ENCODE results near the gene ACSL3. TPM values are rescaled to one million over a fixed set of nuclear protein-coding genes. Genes with fewer than 3 reads are reported as not detected.

Gene ACSL3
- 88.4 to 115 TPM (median 107 TPM) in 3 replicates for total RNA-seq
- long read RNA-seq, full-length matches to known transcripts: 239 of 276 reads
- long read RNA-seq, partial matches to known transcripts: 11 of 276 reads
- long read RNA-seq, other reads (novel, unspliced or antisense): 26 of 276 reads

GRCh38 chr2:222860740-222861410, at the start of gene ACSL3:
Gene ACSL3, plus strand, starts transcription at chr2:222861036. Its CDS starts 47,737 bp downstream, at chr2:222908773.
- no peaks in the 10 kb centered on the region for H3K9me3 Mint-ChIP-seq (ENCODE audit: low read depth)
- peak within 1 kb of the TSS; percentile 72 for H3K27ac Mint-ChIP-seq (ENCODE audit: unreplicated experiment)
- H3K36me3 Mint-ChIP-seq (ENCODE audit: low read depth): no peaks in the 10 kb centered on the region
- H3K4me3 Mint-ChIP-seq (ENCODE audit: unreplicated experiment): peak within 1 kb of the TSS; percentile 68
- H3K27me3 Mint-ChIP-seq (ENCODE audit: low read depth): no peaks in the 10 kb centered on the region
- TF ChIP-seq CTCF (IDR thresholded peaks at IDR 0.05): peak; percentile 47
- peaks cover 8% of the 10 kb centered on the region for H3K4me1 Mint-ChIP-seq (ENCODE audit: low read depth)
- DNase-seq (ENCODE audit: low spot score): peak; percentile 98

DNA sequence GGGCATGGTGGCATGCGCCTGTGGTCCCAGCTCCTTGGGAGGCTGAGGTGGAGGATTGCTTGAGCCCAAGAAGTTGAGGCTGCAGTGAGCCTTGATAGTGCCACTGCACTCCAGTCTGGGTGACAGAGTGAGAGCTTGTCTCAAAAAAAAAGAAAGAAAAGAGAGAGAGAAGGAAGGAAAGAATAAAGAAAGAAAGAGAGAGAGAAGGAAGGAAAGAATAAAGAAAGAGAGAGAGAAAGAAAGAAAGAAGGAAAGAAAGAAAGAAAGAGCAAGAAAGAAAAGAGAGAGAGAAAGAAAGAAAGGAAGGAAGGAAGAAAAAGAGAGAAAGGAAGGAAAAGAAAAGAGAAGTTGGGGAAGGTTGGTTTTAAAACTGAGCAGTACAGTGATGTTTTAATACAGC, 49.0 kb upstream of the ACSL3 start:
- Mint-ChIP-seq H3K4me3 (ENCODE audit: unreplicated experiment) (no peak overlapping the region), H3K9me3 (ENCODE audit: low read depth) (no peaks in the 10 kb centered on the region), H3K36me3 (ENCODE audit: low read depth) (no peaks in the 10 kb centered on the region), H3K27me3 (ENCODE audit: low read depth) (no peaks in the 10 kb centered on the region), H3K27ac (ENCODE audit: unreplicated experiment) (no peak overlapping the region), H3K4me1 (ENCODE audit: low read depth) (no peaks in the 10 kb centered on the region)
- no peak for TF ChIP-seq CTCF (IDR thresholded peaks at IDR 0.05)
- no peak for DNase-seq (ENCODE audit: low spot score)

DNA sequence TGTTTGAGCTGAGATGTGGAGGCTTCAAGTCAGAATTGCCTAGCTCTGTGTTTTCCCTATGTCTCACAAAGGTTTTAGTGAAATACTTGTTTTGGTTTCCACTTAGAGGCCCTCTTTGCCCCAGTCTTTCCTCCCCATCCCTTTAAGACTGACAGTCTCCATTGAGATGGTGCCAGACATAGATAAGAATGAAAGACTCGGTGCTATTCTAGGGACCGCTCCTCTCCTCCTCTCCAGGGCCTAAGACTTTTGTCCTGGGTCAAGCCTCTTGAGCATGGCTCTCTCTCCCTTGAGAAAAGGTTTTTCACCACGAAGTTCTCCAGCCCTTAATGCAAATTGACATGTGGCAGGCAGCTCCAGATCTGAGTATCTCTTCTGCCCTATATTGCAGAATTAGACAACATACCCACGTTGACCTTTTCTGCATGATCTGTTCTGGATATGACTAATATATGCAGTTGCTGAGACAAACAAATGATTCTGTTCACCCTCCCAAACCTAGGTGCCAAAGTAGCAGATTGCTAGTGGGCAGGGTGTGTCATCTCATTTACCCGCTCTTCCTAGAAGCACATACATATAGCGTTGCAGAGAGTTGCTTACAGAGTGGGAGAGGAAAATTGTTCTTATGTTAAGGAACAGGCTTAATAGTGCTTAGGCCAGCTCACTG, 47.5 kb upstream of the ACSL3 start:
- Mint-ChIP-seq H3K27me3 (ENCODE audit: low read depth) (no peaks in the 10 kb centered on the region), H3K4me3 (ENCODE audit: unreplicated experiment) (no peak overlapping the region), H3K4me1 (ENCODE audit: low read depth) (no peaks in the 10 kb centered on the region), H3K27ac (ENCODE audit: unreplicated experiment) (no peak overlapping the region), H3K9me3 (ENCODE audit: low read depth) (no peaks in the 10 kb centered on the region), H3K36me3 (ENCODE audit: low read depth) (no peaks in the 10 kb centered on the region)
- no peak for TF ChIP-seq CTCF (IDR thresholded peaks at IDR 0.05)
- no peak for DNase-seq (ENCODE audit: low spot score)

GRCh38 chr2:222819722-222820333, 41.0 kb upstream of the ACSL3 start:
- Mint-ChIP-seq H3K4me3 (ENCODE audit: unreplicated experiment) (no peak overlapping the region), H3K27ac (ENCODE audit: unreplicated experiment) (no peak overlapping the region), H3K4me1 (ENCODE audit: low read depth) (no peaks in the 10 kb centered on the region), H3K9me3 (ENCODE audit: low read depth) (no peaks in the 10 kb centered on the region), H3K36me3 (ENCODE audit: low read depth) (no peaks in the 10 kb centered on the region), H3K27me3 (ENCODE audit: low read depth) (no peaks in the 10 kb centered on the region)
- no peak for DNase-seq (ENCODE audit: low spot score)
- TF ChIP-seq CTCF (IDR thresholded peaks at IDR 0.05): no peak

DNA sequence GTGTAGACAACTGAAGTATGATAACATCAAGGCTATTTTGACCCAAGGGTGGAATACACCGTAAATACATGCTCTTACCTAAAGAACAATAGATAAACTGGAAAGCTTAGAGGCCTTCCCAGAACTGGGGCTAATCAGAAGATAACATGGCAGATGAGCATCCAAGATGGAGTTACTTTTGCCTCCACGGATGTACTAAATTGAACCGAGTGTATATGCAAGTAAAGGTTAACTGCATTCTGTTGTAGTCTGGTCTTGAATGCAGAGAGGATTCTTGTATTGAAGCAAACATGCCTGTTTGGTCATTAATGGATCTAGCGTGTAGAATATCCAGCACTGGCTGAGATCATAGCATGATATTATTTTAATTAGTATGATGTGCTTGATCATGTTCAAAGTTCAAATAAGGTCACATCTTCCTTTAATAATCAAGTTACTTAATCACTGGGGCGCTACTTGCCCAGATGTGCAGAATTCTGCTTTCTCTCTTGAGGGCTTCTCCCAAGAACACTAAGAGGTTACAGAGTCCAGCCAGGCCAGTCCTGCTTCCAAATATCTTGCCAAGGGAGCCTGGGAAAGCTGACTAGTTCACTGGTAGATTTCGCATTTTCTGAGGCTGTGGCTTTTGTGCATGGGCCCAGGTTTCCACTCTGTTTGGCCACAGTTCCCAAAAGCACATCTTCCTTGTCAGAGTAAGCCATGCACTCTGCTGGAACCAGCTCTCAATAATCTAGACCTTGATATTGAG, 37.5 kb upstream of the ACSL3 start:
- H3K27me3 Mint-ChIP-seq (ENCODE audit: low read depth): no peaks in the 10 kb centered on the region

More for the DNA sequence above, 37.5 kb upstream of the ACSL3 start:
- no peak overlapping the region for H3K27ac Mint-ChIP-seq (ENCODE audit: unreplicated experiment)
- DNase-seq (ENCODE audit: low spot score): no peak
- no peak for TF ChIP-seq CTCF (IDR thresholded peaks at IDR 0.05)
- H3K4me1 Mint-ChIP-seq (ENCODE audit: low read depth): no peaks in the 10 kb centered on the region
- no peaks in the 10 kb centered on the region for H3K36me3 Mint-ChIP-seq (ENCODE audit: low read depth)
- H3K9me3 Mint-ChIP-seq (ENCODE audit: low read depth): no peaks in the 10 kb centered on the region
- H3K4me3 Mint-ChIP-seq (ENCODE audit: unreplicated experiment): no peak overlapping the region

Measured in chondrocyte (in vitro differentiated cells).